PC-9 (cell line): Measurements from ENCODE around the gene HTRA1.

Experiments
- EZH2 ChIP-seq: fragments of 200-600 bp; sonication (generic); IDR thresholded peaks from 2 replicates; pipeline ENCODE4 v1.8.0; 2017; ENCODE audit warnings: antibody characterized with exemption, low read depth
- TF ChIP-seq, protein P1 (sequence below): fragments of 200-600 bp; sonication (generic); conservative IDR thresholded peaks from 2 replicates; pipeline ENCODE4 v1.6.1; 2017; ENCODE audit warnings: mixed run types, antibody characterized with exemption, mild to moderate bottlenecking, moderate library complexity

DNA sequence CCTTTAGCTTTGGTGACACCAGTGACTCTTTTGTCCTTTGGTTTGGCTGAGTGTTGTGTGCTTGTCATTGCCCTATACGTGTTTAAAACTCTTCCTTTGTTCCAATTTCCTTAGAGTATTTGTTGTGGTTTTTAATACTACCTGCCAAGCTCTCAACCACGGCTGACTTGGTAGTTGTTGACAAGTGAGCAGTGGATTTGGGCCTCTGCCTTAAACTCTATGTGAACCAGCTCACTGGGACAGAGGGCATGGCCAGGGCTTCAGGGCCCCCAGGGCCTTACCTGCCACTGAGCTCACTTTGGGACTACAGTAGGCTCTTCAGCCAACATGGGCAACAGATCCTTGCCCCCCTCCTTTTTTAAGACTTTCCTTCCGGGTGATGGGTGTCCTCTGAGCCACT lies 89.6 kb downstream of the HTRA1 start:
- TF ChIP-seq, protein P1, sequence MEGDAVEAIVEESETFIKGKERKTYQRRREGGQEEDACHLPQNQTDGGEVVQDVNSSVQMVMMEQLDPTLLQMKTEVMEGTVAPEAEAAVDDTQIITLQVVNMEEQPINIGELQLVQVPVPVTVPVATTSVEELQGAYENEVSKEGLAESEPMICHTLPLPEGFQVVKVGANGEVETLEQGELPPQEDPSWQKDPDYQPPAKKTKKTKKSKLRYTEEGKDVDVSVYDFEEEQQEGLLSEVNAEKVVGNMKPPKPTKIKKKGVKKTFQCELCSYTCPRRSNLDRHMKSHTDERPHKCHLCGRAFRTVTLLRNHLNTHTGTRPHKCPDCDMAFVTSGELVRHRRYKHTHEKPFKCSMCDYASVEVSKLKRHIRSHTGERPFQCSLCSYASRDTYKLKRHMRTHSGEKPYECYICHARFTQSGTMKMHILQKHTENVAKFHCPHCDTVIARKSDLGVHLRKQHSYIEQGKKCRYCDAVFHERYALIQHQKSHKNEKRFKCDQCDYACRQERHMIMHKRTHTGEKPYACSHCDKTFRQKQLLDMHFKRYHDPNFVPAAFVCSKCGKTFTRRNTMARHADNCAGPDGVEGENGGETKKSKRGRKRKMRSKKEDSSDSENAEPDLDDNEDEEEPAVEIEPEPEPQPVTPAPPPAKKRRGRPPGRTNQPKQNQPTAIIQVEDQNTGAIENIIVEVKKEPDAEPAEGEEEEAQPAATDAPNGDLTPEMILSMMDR: no peak
- no peak for TF ChIP-seq EZH2
